Superior temporal gyrus (tissue), 1 donor: ENCODE measurements around the gene PGAM1.
A peak's percentile ranks its signal among the peaks of the same experiment; 100 is the strongest.
"Not testable (repeated sequence)": the region's sequence is repeated elsewhere in the genome, so short reads cannot be mapped to it uniquely, and the experiment has no call there.

Source experiments
- DNase-seq: peaks from one replicate; pipeline ENCODE4 v3.0.0-alpha.2; 2016; ENCODE audit errors: extremely low spot score

Gene PGAM1

GRCh38 chr10:97407952-97408248 lies 18.1 kb upstream of the PGAM1 start:
- DNase-seq: no peak

- DNase-seq: no peak
These were observed 17.4 kb upstream of the PGAM1 start for GRCh38 chr10:97408496-97408992.

GRCh38 chr10:97411406-97411805 lies 14.6 kb upstream of the PGAM1 start:
- DNase-seq: no peak

DNA sequence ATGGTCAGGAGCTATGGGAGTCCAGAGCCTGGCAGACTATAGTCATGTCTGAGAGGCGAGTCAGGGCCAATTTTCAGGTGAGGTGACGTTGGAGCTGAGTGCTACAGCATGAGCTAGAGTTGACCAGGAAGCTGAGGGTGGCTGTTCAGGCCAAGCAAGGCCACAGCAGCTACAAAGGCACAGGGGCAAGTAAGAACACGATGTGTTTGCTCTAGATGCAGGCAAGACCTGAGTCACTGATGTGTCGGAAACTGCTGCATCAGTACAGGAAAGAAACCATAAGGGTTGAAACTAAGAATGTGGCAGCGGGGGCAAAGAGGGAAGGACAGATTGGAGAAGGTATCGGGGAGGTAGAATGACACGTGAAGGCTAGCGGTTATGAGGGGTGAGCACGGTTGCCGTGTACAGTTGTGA lies 13.1 kb upstream of the PGAM1 start:
- no peak for DNase-seq

- DNase-seq: no peak
These were observed 9.4 kb upstream of the PGAM1 start for GRCh38 chr10:97416565-97416964.

DNA sequence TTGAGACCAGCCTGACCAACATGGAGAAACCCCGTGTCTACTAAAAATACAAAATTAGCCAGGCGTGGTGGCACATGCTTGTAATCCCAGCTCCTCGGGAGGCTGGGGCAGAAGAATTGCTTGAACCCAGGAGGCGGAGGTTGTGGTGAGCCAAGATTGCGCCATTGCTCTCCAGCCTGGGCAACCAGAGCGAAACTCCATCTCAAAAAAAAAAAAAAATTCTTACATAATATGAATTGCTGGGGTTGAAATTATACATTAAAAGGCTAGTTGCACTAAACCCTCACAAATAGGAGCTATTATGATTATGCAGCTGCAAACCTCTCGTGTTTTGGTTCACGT lies 2.3 kb upstream of the PGAM1 start:
- DNase-seq: not testable (repeated sequence)

GRCh38 chr10:97426776-97427570 lies 982 bp downstream of the PGAM1 start:
- no peak for DNase-seq

DNA sequence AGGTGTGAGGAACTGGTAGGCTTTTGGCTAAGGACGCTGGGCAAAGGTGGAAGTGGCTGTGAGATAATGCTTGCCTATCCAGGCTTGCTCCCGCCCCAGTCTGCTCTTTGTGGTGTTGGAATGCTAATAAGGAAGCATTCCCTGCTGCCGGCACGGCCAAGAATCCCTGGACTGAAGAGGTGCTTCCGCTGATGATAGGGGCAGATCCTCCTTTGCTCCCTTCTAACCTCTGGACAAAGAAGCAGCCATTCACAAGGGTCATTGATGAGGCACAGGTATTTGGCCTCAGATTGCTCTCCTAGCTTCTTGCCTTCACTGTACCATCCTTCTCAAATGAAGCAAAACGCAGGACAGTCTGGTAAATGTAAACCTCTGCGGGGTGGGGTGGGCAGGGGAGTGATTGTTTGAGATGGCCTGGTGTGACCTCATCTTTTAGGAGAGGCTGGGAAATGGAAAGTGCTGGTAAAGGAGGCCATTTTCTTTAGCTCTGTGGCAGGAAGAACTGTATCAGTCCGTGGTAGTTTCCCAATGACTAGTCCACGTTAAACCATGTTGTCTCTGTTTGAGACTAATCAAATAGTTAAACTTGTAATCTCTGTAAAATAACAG lies 1.7 kb downstream of the PGAM1 start:
- no peak for DNase-seq

- no peak for DNase-seq
These were observed 2.6 kb downstream of the PGAM1 start for GRCh38 chr10:97428572-97428981.

DNA sequence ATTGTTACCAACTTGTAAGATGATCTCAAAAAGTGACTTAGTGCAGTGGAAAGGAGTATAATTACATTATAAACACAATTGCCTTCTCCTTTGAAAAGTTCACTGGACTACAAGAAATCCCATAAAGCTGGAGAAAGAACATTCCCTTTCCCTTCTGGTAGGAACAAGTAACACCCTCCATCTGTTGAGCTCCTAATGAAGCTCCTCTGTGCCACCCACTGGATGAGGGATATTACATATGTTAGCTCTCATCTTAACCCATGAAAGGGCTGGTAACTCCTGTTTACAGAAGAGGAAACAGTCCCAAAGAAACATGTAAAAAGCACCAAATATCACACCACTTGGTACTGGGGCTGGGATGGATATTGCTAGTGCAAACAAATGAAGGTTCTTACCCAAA lies 8.1 kb downstream of the PGAM1 start:
- DNase-seq: no peak

- DNase-seq: no peak
These were observed 8.6 kb downstream of the PGAM1 start for GRCh38 chr10:97434557-97434956.

GRCh38 chr10:97435211-97435610 lies 9.2 kb downstream of the PGAM1 start:
- DNase-seq: no peak

- no peak for DNase-seq
These were observed 16.3 kb downstream of the PGAM1 start for GRCh38 chr10:97442277-97442676.

DNA sequence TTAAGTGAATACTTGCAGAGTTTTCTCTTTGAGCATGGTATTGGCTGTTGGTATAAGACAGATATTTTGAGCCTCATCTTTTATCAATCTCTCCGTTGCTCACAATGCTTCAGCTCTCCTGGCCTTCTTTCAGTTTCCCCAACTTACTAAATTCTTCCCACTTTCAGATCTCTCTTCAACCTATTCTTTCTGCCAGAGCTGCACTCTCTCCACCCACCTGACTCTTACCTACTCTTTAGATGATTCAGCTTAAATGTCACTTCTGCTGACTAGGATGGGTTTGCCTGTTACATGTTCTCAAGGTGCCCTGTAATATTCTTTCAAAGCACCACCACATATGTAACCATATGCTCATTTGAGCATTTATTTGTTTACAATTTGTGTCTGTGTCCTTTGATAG lies 18.2 kb downstream of the PGAM1 start:
- DNase-seq: no peak

GRCh38 chr10:97445357-97445721 lies 19.3 kb downstream of the PGAM1 start:
- no peak for DNase-seq

DNA sequence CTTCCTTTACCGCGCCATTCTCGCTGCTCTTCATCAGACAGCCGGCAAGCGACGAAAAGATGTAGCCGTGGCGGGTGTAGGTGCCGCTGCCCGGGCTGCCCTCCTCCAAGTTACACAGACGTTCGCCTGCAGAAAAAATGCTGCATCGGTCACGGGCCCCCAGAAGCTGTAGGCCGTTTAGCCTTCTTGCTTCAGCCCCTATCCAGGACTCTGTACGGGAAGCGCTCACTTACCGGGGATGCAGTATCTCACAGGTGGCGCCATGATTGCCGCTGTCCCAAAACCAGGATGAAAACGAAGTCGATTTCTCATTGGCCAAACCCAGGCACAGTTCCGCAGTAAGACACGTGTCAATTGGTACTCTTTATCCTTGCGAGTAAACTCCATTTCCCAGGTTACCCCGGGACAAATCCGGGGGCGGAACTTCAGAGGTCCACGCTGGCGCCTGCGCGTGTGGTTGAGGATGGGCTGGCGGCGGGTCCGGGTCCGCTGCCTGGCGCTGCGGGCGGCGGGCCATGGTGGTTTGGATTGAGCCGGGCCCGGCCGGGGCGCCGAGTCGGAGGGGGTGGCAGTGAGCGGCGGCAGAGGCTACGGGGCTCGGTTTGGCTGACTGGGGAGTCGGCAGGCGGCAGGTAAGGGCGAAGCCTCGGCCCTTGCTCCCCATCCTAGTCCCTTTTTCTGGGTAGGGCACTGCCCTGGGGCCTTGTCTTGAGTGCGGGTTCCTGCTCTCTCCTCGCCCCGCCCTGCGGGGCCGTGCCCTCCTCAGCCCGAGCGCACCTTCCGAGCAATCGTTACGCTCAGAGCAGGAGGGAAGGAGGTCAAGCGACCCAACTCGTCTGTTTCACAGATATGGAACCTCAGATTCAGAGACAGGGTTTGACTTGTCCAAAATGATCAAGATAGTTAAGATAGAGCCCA lies 20.0 kb downstream of the PGAM1 start, which contains the start of the genes EXOSC1 and ZDHHC16:
Gene EXOSC1, minus strand, starts transcription at position 285 of the 918 bp plus-strand sequence. Its CDS starts 21 bp downstream, at position 264.
Gene ZDHHC16, plus strand, starts transcription at position 454 of the 918 bp plus-strand sequence. CDS start 5,501 bp downstream, outside the sequence.
- peak; percentile 99 for DNase-seq

DNA sequence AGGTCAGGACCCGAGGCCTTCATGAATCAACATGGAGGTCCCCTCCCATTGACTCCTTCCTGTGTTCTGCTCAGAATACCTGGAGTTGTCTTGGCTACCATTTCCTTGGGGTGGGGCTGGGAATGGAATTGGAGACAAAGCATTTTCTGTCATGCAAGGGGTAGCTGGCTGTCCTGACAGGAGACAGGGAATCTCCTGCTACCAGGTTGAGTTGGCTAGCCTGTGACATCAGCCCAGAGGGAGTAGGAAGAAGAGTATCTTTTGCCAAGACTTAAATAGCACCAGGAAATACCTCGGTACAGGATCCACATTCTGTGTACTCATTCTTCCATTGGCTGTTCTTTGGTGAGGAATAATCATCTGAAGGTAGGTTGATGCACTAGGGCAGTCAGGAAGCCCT lies 24.8 kb downstream of the PGAM1 start:
- DNase-seq: no peak

- no peak for DNase-seq
These were observed 25.6 kb downstream of the PGAM1 start for GRCh38 chr10:97451605-97452004.

DNA sequence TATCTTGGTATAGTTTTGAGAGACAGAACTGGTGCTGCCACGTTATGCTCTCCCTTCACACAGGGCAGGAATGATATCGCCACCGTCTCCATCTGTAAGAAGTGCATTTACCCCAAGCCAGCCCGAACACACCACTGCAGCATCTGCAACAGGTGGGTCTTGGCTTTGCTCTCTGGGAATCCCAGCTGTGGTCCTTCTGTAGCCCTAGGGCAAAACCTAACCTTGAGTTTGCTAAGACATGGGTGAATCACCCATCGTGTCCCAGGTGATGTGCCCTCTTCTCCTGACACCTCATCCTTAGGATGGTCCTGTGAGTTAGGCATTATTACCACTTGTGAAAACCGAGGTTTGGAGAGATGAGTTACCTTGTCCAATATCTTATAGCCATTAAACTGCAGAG lies 26.4 kb downstream of the PGAM1 start:
- DNase-seq: no peak

- peak; percentile 26 for DNase-seq
These were observed 28.5 kb downstream of the PGAM1 start for GRCh38 chr10:97454330-97455036.

DNA sequence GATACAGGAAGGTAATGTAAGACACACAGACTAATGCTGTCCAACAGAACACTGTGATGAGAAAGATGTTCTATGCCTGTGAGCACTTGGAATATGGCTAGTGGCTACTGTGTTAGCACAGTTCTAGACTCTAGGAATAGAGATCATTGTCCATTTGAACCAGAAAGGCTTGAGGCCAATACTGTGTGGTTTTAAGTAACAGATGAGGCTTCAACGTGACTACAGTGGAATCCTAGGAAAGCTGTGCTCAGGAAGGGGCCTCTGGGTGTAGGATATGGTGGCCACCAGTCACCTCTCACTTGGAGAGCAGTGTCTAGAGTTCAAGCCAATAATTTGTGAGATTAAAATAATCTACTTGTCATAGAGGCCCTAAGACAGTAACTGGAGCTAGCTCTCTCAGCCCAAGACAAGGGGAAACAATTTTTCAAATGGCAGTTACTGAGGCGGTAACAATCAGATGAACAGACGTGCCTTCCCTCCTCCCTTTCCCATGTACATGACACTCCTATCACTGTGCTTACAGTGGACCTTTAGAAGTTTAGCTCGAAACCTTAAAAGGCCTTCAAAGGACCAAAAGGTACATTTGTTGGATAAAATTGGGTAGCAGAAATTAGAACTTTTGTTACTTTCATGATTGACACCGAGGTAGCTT lies 30.2 kb downstream of the PGAM1 start:
- no peak for DNase-seq
